Right lobe of liver (tissue), 4 donors: Measurements from ENCODE around the gene AMMECR1L.

Experiments used
- CTCF ChIP-seq, 4 donors: fragments of 200-600 bp in 3 of 4; fragments of 450-650 bp in 1 of 4; IDR thresholded peaks; one replicate each; pipeline versions ENCODE4 v1.5.1 to v1.8.0; 2016 to 2022; ENCODE audit warnings: antibody characterized with exemption in 4 of 4, mild to moderate bottlenecking in 2 of 4
- POLR2A ChIP-seq: fragments of 450-650 bp; IDR thresholded peaks from one replicate; pipeline ENCODE4 v1.6.1; 2017; ENCODE audit warnings: antibody characterized with exemption, mild to moderate bottlenecking
- donor health status: DM: no; HTN: no; CAD: no.
- donor health status: DM: no; HTN: no; CAD: no.
- donor health status: DM: no; HTN: yes; CAD: no.

GRCh38 chr2:127826047-127826446 is 59.7 kb downstream of the AMMECR1L start:
- no peak for TF ChIP-seq CTCF (IDR thresholded peaks at IDR 0.05)
- no peak for TF ChIP-seq POLR2A
